ENCODE data around the gene NPHP4.

Gene NPHP4

GRCh38 chr1:5875345-5875910, 116.8 kb downstream of the NPHP4 start:
- no peak for TF ChIP-seq CTCF (IDR thresholded peaks at IDR 0.05; ENCODE audit: borderline replicate concordance, insufficient read depth, low read depth, low read length)
- no peak overlapping the region for H3K4me3 ChIP-seq (ENCODE audit: low read depth, low read length)

DNA sequence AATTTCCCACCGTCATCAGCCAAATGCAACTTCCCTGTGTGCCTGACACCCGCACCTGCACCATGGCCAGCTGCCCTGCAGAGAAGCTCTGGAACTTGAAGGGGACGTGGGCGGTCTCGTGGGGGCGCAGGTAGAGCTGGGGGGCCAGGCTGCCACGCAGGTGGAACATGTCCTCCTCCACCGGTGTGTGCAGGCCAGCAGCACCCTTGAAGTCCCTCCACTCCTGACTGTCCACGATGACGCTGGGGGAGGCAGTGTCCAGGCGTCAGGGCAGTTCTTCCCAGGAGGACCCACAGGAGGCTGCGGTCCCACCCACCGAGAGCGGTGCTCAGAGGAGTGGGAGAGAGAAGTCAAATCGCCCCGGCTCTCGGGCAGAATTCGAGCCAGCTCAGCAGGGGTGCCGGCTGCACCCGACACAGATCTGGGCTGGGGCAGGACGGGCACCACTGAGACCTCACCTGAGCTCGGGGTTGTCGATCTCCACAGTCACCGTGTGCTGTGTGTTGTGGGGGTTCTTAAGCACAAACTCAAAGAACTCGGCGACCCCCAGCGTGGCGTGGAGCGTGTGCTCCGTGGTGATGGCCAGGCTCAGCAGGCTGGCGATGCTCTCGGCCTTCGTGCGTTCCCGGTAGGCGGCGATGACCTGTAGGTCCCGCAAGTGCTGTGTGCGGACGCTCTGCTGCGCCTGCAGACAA, 117.7 kb downstream of the NPHP4 start:
- TF ChIP-seq CTCF (IDR thresholded peaks at IDR 0.05; ENCODE audit: borderline replicate concordance, insufficient read depth, low read depth, low read length), result no peak
- H3K4me3 ChIP-seq (ENCODE audit: low read depth, low read length), result no peak overlapping the region

DNA sequence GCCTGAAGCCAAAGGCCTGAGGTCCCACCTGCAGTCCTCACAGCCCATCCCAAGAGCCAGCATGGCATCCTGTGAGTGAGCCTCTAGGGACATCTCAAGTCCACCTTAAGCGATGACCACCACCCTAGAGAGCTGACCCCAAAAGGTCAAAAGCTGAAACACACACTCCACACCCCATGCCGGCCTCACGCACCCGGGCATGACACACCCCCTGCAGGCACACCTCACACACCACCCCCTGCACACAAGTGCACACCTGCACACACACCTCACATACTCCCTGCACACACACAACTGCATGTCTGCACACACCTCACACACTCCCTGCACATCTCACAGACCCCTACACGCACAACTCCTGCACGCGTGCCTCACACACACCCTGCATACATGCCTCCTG, 118.7 kb downstream of the NPHP4 start:
- no peak for TF ChIP-seq CTCF (IDR thresholded peaks at IDR 0.05; ENCODE audit: borderline replicate concordance, insufficient read depth, low read depth, low read length)
- no peak overlapping the region for H3K4me3 ChIP-seq (ENCODE audit: low read depth, low read length)

- TF ChIP-seq CTCF (IDR thresholded peaks at IDR 0.05; ENCODE audit: borderline replicate concordance, insufficient read depth, low read depth, low read length), result no peak
- no peak overlapping the region for H3K4me3 ChIP-seq (ENCODE audit: low read depth, low read length)
These were observed 119.3 kb downstream of the NPHP4 start for GRCh38 chr1:5872886-5873285.

GRCh38 chr1:5868931-5869500, 123.2 kb downstream of the NPHP4 start:
- TF ChIP-seq CTCF (IDR thresholded peaks at IDR 0.05; ENCODE audit: borderline replicate concordance, insufficient read depth, low read depth, low read length), result no peak
- H3K4me3 ChIP-seq (ENCODE audit: low read depth, low read length), result no peak overlapping the region

- H3K4me3 ChIP-seq (ENCODE audit: low read depth, low read length), result no peak overlapping the region
- no peak for TF ChIP-seq CTCF (IDR thresholded peaks at IDR 0.05; ENCODE audit: borderline replicate concordance, insufficient read depth, low read depth, low read length)
These were observed 126.5 kb downstream of the NPHP4 start for GRCh38 chr1:5865774-5866173.

- no peak for TF ChIP-seq CTCF (IDR thresholded peaks at IDR 0.05; ENCODE audit: borderline replicate concordance, insufficient read depth, low read depth, low read length)
- H3K4me3 ChIP-seq (ENCODE audit: low read depth, low read length), result no peak overlapping the region
These were observed 127.2 kb downstream of the NPHP4 start for GRCh38 chr1:5865056-5865455.

All from GM12875 (cell line).